Activated T-cell treated with anti-CD3 and anti-CD28 coated beads, Interleukin-2, amount 50 U/mL, for 4 hours (primary cell): ENCODE data around the gene PCED1A. TPM values are rescaled to one million over a fixed set of nuclear protein-coding genes. Genes with fewer than 3 reads are reported as not detected.

Experiments
- ATAC-seq, 2 donors: fragments of 200-7000 bp; cut with Tn5 transposase; one replicate each; pipeline ENCODE4 v1.10.0; 2021
- DNase-seq: peaks from one replicate; pipeline ENCODE4 v3.0.0-alpha.2; 2020
- H3K27me3 Mint-ChIP-seq: one replicate; pipeline ENCODE4 v1.8.0; 2021; ENCODE audit warnings: low read depth, mixed read lengths
- H3K36me3 Mint-ChIP-seq: one replicate; pipeline ENCODE4 v1.8.0; 2022; ENCODE audit warnings: mixed read lengths; ENCODE audit not compliant: insufficient read depth
- H3K4me1 Mint-ChIP-seq: one replicate; pipeline ENCODE4 v1.8.0; 2021; ENCODE audit warnings: low read depth, mixed read lengths
- H3K4me3 Mint-ChIP-seq: one replicate; pipeline ENCODE4 v1.8.0; 2021; ENCODE audit warnings: mild to moderate bottlenecking, moderate library complexity, mixed read lengths
- H3K9me3 Mint-ChIP-seq: one replicate; pipeline ENCODE4 v1.8.0; 2021; ENCODE audit warnings: mixed read lengths
- total RNA-seq, 3 donors: library from RNA; stranded (reverse); gene quantifications; one replicate each; pipeline ENCODE4 v1.2.1, GENCODE V29; 2021

The PCED1A gene
- total RNA-seq, 3 donors from 2014 or later, result 12.1 to 16.8 (median 12.9) TPM

- ATAC-seq, result no peak
- DNase-seq, result no peak
- Mint-ChIP-seq H3K9me3 (no peaks in the 10 kb centered on the region), H3K4me3 (no peak overlapping the region), H3K27me3 (peaks cover 65% of the 10 kb centered on the region), H3K36me3 (no peaks in the 10 kb centered on the region), H3K4me1 (peaks cover 22% of the 10 kb centered on the region)
Measured at GRCh38 chr20:2797136-2797983, 43.1 kb downstream of the PCED1A start.

DNA sequence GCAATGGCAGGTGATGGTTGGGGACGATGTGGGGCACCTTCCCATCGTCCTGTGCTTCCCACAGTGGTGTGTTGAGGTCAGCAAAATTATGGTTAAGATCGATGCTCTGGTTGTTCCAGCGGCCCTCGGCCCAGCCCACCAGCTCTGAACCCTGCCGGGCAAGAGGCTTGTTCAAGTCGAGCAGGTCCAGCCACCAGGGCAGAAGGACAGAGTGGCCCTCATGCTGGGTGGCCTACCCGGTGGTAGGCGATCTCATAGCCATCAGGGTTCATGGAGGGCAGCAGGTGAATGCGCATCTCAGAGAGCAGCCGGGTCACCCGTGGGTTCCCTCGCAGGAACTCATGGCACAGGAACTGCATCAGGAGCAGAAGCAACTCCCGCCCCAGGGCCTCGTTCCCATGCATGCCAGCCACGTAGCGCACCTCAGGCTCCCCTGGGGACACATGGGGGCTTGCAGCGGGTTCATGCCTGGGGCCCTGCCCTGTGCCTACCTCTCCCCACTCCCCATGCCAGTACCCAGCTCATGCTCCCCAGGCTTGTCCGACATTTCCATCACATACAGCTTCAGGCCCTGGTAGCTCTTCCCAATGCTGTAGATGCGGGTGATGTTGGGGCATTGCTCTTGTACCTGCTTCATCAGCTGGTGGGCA is 44.3 kb downstream of the PCED1A start:
- Mint-ChIP-seq H3K36me3 (no peaks in the 10 kb centered on the region), H3K27me3 (peaks cover 59% of the 10 kb centered on the region), H3K9me3 (no peaks in the 10 kb centered on the region), H3K4me3 (no peak overlapping the region), H3K4me1 (peaks cover 19% of the 10 kb centered on the region)
- DNase-seq (no peak), ATAC-seq (no peak)

- ATAC-seq, result no peak
- H3K27me3 Mint-ChIP-seq, result peaks cover 56% of the 10 kb centered on the region
Measured at GRCh38 chr20:2795451-2795850, 45.0 kb downstream of the PCED1A start.

GRCh38 chr20:2794866-2795447 is 45.5 kb downstream of the PCED1A start:
- Mint-ChIP-seq H3K4me3 (no peak overlapping the region), H3K9me3 (no peaks in the 10 kb centered on the region), H3K4me1 (peaks cover 11% of the 10 kb centered on the region), H3K27me3 (peaks cover 56% of the 10 kb centered on the region), H3K36me3 (no peaks in the 10 kb centered on the region)
- no peak for DNase-seq
- no peak for ATAC-seq

More at GRCh38 chr20:2795451-2795850, 45.0 kb downstream of the PCED1A start:
- Mint-ChIP-seq H3K9me3 (no peaks in the 10 kb centered on the region), H3K4me3 (no peak overlapping the region), H3K36me3 (no peaks in the 10 kb centered on the region), H3K4me1 (peaks cover 13% of the 10 kb centered on the region)
- no peak for DNase-seq

GRCh38 chr20:2794202-2794748 is 46.2 kb downstream of the PCED1A start:
- Mint-ChIP-seq H3K4me3 (no peak overlapping the region), H3K36me3 (no peaks in the 10 kb centered on the region), H3K9me3 (no peaks in the 10 kb centered on the region), H3K27me3 (peaks cover 49% of the 10 kb centered on the region), H3K4me1 (peaks cover 4% of the 10 kb centered on the region)
- DNase-seq (no peak), ATAC-seq (no peak)

DNA sequence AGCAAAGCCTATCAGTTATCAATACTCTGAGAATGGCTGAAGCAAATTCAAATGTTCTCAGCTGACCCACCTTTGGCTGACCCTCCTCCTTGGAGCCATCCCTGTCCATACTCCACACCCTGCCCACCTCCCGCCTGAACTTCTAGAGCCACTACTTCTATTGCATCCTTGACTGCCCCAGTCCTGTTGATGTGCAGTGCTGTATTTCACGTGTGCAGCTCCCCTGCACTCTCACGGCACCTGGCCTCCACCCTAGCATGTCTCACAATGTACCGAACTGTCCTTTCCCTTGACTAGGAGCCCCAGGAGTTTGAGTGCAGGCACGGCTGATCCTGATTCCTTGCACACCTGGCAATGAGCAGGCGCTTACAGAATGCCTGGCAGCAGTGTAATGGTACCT is 47.0 kb downstream of the PCED1A start:
- Mint-ChIP-seq H3K4me1 (no peaks in the 10 kb centered on the region), H3K9me3 (no peaks in the 10 kb centered on the region), H3K36me3 (no peaks in the 10 kb centered on the region), H3K27me3 (peaks cover 45% of the 10 kb centered on the region), H3K4me3 (no peak overlapping the region)
- no peak for DNase-seq
- ATAC-seq, result no peak

Other genes with a start within 250 kb of the PCED1A start
- gene NOP56, start 188.0 kb downstream of the PCED1A start, total RNA-seq, result 1,000 to 10,000 TPM; 1,094 to 1,238 (median 1,145) TPM
- gene IDH3B, start 176.4 kb downstream of the PCED1A start, total RNA-seq, result 100 to 1,000 TPM; 150 to 160 (median 158) TPM
- 1 to 10 TPM in 1 of 3 donors, under 1 TPM in 2; 0.33 to 1.1 (median 0.76) TPM for gene EBF4, start 147.9 kb downstream of the PCED1A start, total RNA-seq
- gene CPXM1, start 40.0 kb downstream of the PCED1A start, total RNA-seq, result 1 to 10 TPM in 1 of 3 donors, under 1 TPM in 2; 0.95 to 3.8 (median 0.98) TPM
- not detected for gene C20orf141, start 25.7 kb downstream of the PCED1A start, total RNA-seq
- gene TMEM239, start 24.3 kb downstream of the PCED1A start, total RNA-seq, result not detected
- 10 to 100 TPM; 39.9 to 42.4 (median 41.6) TPM for gene VPS16, start 90 bp upstream of the PCED1A start, total RNA-seq
- 10 to 100 TPM; 28.2 to 34.5 (median 32.3) TPM for gene PTPRA, start 32.8 kb upstream of the PCED1A start, total RNA-seq
- 1 to 10 TPM in 1 of 3 donors, under 1 TPM in 2; 0.46 to 3.0 (median 0.90) TPM for gene GNRH2, start 203.0 kb upstream of the PCED1A start, total RNA-seq
- gene MRPS26, start 205.4 kb upstream of the PCED1A start, total RNA-seq, result 100 to 1,000 TPM; 117 to 148 (median 124) TPM
- under 1 TPM in 1 of 3 donors, not detected in 2; 0.60 TPM for gene OXT, start 231.0 kb upstream of the PCED1A start, total RNA-seq
- not detected for gene AVP, start 244.1 kb upstream of the PCED1A start, total RNA-seq